HEK293 (cell line): Measurements from ENCODE around the gene SEMG2.

Experiments
- CTCF ChIP-seq: fragments of 450-650 bp; formaldehyde crosslinking; IDR thresholded peaks from 2 replicates; pipeline ENCODE4 v1.5.1; 2016; ENCODE audit warnings: missing biosample characterization, missing genetic modification characterization
- PRDM4 ChIP-seq: fragments of 450-650 bp; formaldehyde crosslinking; IDR thresholded peaks from 2 replicates; pipeline ENCODE4 v1.5.1; 2017; ENCODE audit warnings: missing biosample characterization, missing genetic modification characterization
- ZBTB17 ChIP-seq: fragments of 450-650 bp; formaldehyde crosslinking; IDR thresholded peaks from 2 replicates; pipeline ENCODE4 v1.5.1; 2016; ENCODE audit warnings: missing biosample characterization, missing genetic modification characterization
- ZBTB8A ChIP-seq: fragments of 450-650 bp; formaldehyde crosslinking; IDR thresholded peaks from 2 replicates; pipeline ENCODE4 v1.5.1; 2016; ENCODE audit warnings: missing biosample characterization, missing genetic modification characterization
- ZNF140 ChIP-seq: fragments of 450-650 bp; formaldehyde crosslinking; IDR thresholded peaks from 2 replicates; pipeline ENCODE4 v1.5.1; 2016; ENCODE audit warnings: missing biosample characterization, missing genetic modification characterization

- TF ChIP-seq ZNF140 (tag by site-specific recombination) (no peak), PRDM4 (tag by site-specific recombination) (no peak), CTCF (tag by site-specific recombination) (no peak), ZBTB17 (tag by site-specific recombination) (no peak), ZBTB8A (tag by site-specific recombination) (no peak)
These were observed 47.7 kb upstream of the SEMG2 start for GRCh38 chr20:45173522-45173921.
